H9 (cell line): ENCODE data around the gene NCOA1. TPM values are rescaled to one million over a fixed set of nuclear protein-coding genes. Genes with fewer than 3 reads are reported as not detected.
"Not testable (repeated sequence)": the region's sequence is repeated elsewhere in the genome, so short reads cannot be mapped to it uniquely, and the experiment has no call there.

Experiments used
- DNase-seq: peaks from one replicate; pipeline ENCODE4 v3.0.0-alpha.2; 2017
- H2AFZ ChIP-seq: one replicate; pipeline ENCODE4 v1.6.1; 2013; ENCODE audit warnings: mild to moderate bottlenecking, low read length, control low read depth, moderate library complexity
- H2AK5ac ChIP-seq: 2 replicates; pipeline ENCODE4 v1.6.1; 2013; ENCODE audit warnings: low read length, control low read depth, mixed read lengths; ENCODE audit not compliant: insufficient read length
- H2BK120ac ChIP-seq: one replicate; pipeline ENCODE4 v1.6.1; 2013; ENCODE audit warnings: low read depth, mild to moderate bottlenecking, low read length, control low read depth, inconsistent platforms; ENCODE audit not compliant: poor library complexity, severe bottlenecking
- H2BK12ac ChIP-seq: 2 replicates; pipeline ENCODE4 v1.6.1; 2013; ENCODE audit warnings: low read length, control low read depth, mixed read lengths, low read depth; ENCODE audit not compliant: insufficient read length
- H2BK15ac ChIP-seq: 2 replicates; pipeline ENCODE4 v1.6.1; 2013; ENCODE audit warnings: low read depth, low read length, control low read depth
- H2BK20ac ChIP-seq: one replicate; pipeline ENCODE4 v1.6.1; 2013; ENCODE audit warnings: low read depth, mild to moderate bottlenecking, low read length, control low read depth, inconsistent platforms; ENCODE audit not compliant: poor library complexity, severe bottlenecking
- H2BK5ac ChIP-seq: 2 replicates; pipeline ENCODE4 v1.6.1; 2013; ENCODE audit warnings: low read length, control low read depth, mixed read lengths; ENCODE audit not compliant: insufficient read length
- H3K14ac ChIP-seq: 2 replicates; pipeline ENCODE4 v1.6.1; 2013; ENCODE audit warnings: low read length, control low read depth; ENCODE audit not compliant: insufficient read depth
- H3K18ac ChIP-seq: 2 replicates; pipeline ENCODE4 v1.6.1; 2013; ENCODE audit warnings: low read depth, mild to moderate bottlenecking, mixed read lengths, low read length, control low read depth; ENCODE audit not compliant: insufficient read length
- H3K23ac ChIP-seq: 2 replicates; pipeline ENCODE4 v1.6.1; 2013; ENCODE audit warnings: low read length, control low read depth, mixed read lengths, low read depth; ENCODE audit not compliant: insufficient read length
- H3K23me2 ChIP-seq: 2 replicates; pipeline ENCODE4 v1.6.1; 2013; ENCODE audit warnings: low read depth, mild to moderate bottlenecking, mixed read lengths, low read length, control low read depth; ENCODE audit not compliant: insufficient read length, poor library complexity, severe bottlenecking
- H3K27ac ChIP-seq: 2 replicates; pipeline ENCODE4 v1.5.1; 2013; ENCODE audit warnings: low read length, control low read depth, mixed read lengths, low read depth; ENCODE audit not compliant: insufficient read length
- H3K27me3 ChIP-seq: 2 replicates; pipeline ENCODE4 v1.6.1; 2013; ENCODE audit warnings: low read length, control low read depth, inconsistent platforms; ENCODE audit not compliant: insufficient read depth
- H3K4ac ChIP-seq: 2 replicates; pipeline ENCODE4 v1.6.1; 2013; ENCODE audit warnings: low read depth, mild to moderate bottlenecking, control low read depth, inconsistent platforms, low read length, moderate library complexity
- H3K4me1 ChIP-seq: 2 replicates; pipeline ENCODE4 v1.6.1; 2013; ENCODE audit warnings: low read length, control low read depth, inconsistent platforms; ENCODE audit not compliant: insufficient read depth
- H3K4me2 ChIP-seq: 2 replicates; pipeline ENCODE4 v1.6.1; 2013; ENCODE audit warnings: low read length, control low read depth, mixed read lengths; ENCODE audit not compliant: insufficient read length, insufficient read depth
- H3K56ac ChIP-seq: 2 replicates; pipeline ENCODE4 v1.6.1; 2013; ENCODE audit warnings: low read depth, mild to moderate bottlenecking, mixed read lengths, low read length, control low read depth; ENCODE audit not compliant: insufficient read length
- H3K79me1 ChIP-seq: 2 replicates; pipeline ENCODE4 v1.6.1; 2013; ENCODE audit warnings: low read depth, mild to moderate bottlenecking, moderate library complexity, low read length, control low read depth, inconsistent platforms; ENCODE audit not compliant: insufficient read depth, poor library complexity, severe bottlenecking
- H3K79me2 ChIP-seq: 2 replicates; pipeline ENCODE4 v1.6.1; 2013; ENCODE audit warnings: low read length, control low read depth, inconsistent platforms; ENCODE audit not compliant: insufficient read depth
- H3K9ac ChIP-seq: 2 replicates; pipeline ENCODE4 v1.6.1; 2013; ENCODE audit warnings: low read length, control low read depth, mixed read lengths; ENCODE audit not compliant: insufficient read length; ENCODE audit errors: extremely low read depth
- H3K9me3 ChIP-seq: one replicate; pipeline ENCODE4 v1.6.1; 2013; ENCODE audit warnings: low read depth, low read length, inconsistent platforms; ENCODE audit not compliant: control insufficient read depth
- H3T11ph ChIP-seq: one replicate; pipeline ENCODE4 v1.6.1; 2013; ENCODE audit warnings: mild to moderate bottlenecking, low read length, control low read depth, inconsistent platforms
- H4K20me1 ChIP-seq: one replicate; pipeline ENCODE4 v1.6.1; 2013; ENCODE audit not compliant: control insufficient read depth, insufficient read length, insufficient read depth
- H4K5ac ChIP-seq: 2 replicates; pipeline ENCODE4 v1.6.1; 2013; ENCODE audit warnings: low read depth, mild to moderate bottlenecking, mixed read lengths, low read length, control low read depth; ENCODE audit not compliant: insufficient read length
- H4K8ac ChIP-seq: replicated peaks from 2 replicates; pipeline ENCODE4 v1.6.1; 2013; ENCODE audit warnings: low read length, control low read depth, mixed read lengths, low read depth; ENCODE audit not compliant: insufficient read length
- H4K91ac ChIP-seq: 2 replicates; pipeline ENCODE4 v1.6.1; 2013; ENCODE audit warnings: low read depth, mild to moderate bottlenecking, moderate library complexity, mixed read lengths, low read length, control low read depth; ENCODE audit not compliant: insufficient read length
- H3K27ac Mint-ChIP-seq, 3 experiments: 2 replicates in 2 of 3; 3 replicates in 1 of 3; pipeline ENCODE4 v1.8.0; 2020 to 2021; ENCODE audit warnings: mixed read lengths in 3 of 3, mild to moderate bottlenecking in 1 of 3, moderate library complexity in 1 of 3
- H3K27me3 Mint-ChIP-seq: 2 replicates; pipeline ENCODE4 v1.8.0; 2021; ENCODE audit warnings: low read depth, mild to moderate bottlenecking, moderate library complexity, mixed read lengths
- H3K36me3 Mint-ChIP-seq, 3 experiments: 2 replicates in 2 of 3; 3 replicates in 1 of 3; pipeline ENCODE4 v1.8.0; 2020 to 2021; ENCODE audit warnings: low read depth in 3 of 3, mixed read lengths in 3 of 3; ENCODE audit not compliant: insufficient read depth in 1 of 3
- H3K4me1 Mint-ChIP-seq, 2 experiments: 2 replicates each; pipeline ENCODE4 v1.8.0; 2020; ENCODE audit warnings: mixed read lengths in 2 of 2
- H3K4me3 Mint-ChIP-seq, 2 experiments: 2 replicates in 1 of 2; 3 replicates in 1 of 2; pipeline ENCODE4 v1.8.0; 2020 to 2021; ENCODE audit warnings: mild to moderate bottlenecking in 2 of 2, mixed read lengths in 2 of 2, moderate library complexity in 1 of 2
- H3K9me3 Mint-ChIP-seq, 2 experiments: 2 replicates in 1 of 2; 3 replicates in 1 of 2; pipeline ENCODE4 v1.8.0; 2020; ENCODE audit warnings: mild to moderate bottlenecking in 2 of 2, mixed read lengths in 2 of 2, moderate library complexity in 1 of 2
- WGBS: extraction: QIAGEN DNeasy Blood & Tissue Kit; methylation state at CpG from one replicate; pipeline ENCODE4 v1.1.7; 2013; ENCODE audit warnings: missing lambda C conversion rate, low lambda C conversion rate, mixed read lengths; ENCODE audit not compliant: insufficient read length; ENCODE audit errors: extremely low coverage; 5-methylcytosine and 5-hydroxymethylcytosine counted together
- total RNA-seq: library from RNA; stranded (reverse); gene quantifications from 2 replicates; pipeline ENCODE4 v1.2.1, GENCODE V29; 2021

NCOA1 gene
- total RNA-seq, 1 experiment from 2014 or later, result 14.8 TPM

GRCh38 chr2:24532057-24532456 is 41.0 kb downstream of the NCOA1 start:
- not testable (repeated sequence) for DNase-seq, H3K4me1 Mint-ChIP-seq, H3K4me3 Mint-ChIP-seq, H2BK5ac ChIP-seq, H2BK120ac ChIP-seq, H3K18ac ChIP-seq, H3K56ac ChIP-seq, H4K5ac ChIP-seq, H3K9ac ChIP-seq, H3K79me1 ChIP-seq, H2BK12ac ChIP-seq, H3K14ac ChIP-seq, H3K9me3 ChIP-seq, H3K27ac Mint-ChIP-seq, H4K91ac ChIP-seq, H2AFZ ChIP-seq, H2AK5ac ChIP-seq, H3K27ac ChIP-seq, H3K79me2 ChIP-seq, H4K8ac ChIP-seq, H3T11ph ChIP-seq, H3K23me2 ChIP-seq, H3K4me2 ChIP-seq, H3K4ac ChIP-seq, H3K4me1 ChIP-seq, H3K23ac ChIP-seq, H3K27me3 Mint-ChIP-seq, H2BK20ac ChIP-seq, H2BK15ac ChIP-seq, H4K20me1 ChIP-seq, H3K27me3 ChIP-seq
- WGBS, result no CpG with 5 or more reads among the region's 1 CpG
- Mint-ChIP-seq H3K9me3 (peaks cover 26 to 30% of the 10 kb centered on the region in 2 experiments; a peak in 4 of 5 replicates), H3K36me3 (peaks cover 3 to 10% (median 8%) of the 10 kb centered on the region in 3 experiments; a peak in 6 of 7 replicates)

GRCh38 chr2:24533574-24533973 is 42.5 kb downstream of the NCOA1 start:
- H3K18ac ChIP-seq, H3K79me1 ChIP-seq, H2BK120ac ChIP-seq, H3K23ac ChIP-seq, H2AK5ac ChIP-seq, H3K23me2 ChIP-seq, H3K79me2 ChIP-seq, H3T11ph ChIP-seq, H4K5ac ChIP-seq, H3K56ac ChIP-seq, H4K91ac ChIP-seq, H3K4me2 ChIP-seq, H3K27me3 Mint-ChIP-seq, H3K4ac ChIP-seq, H3K27ac ChIP-seq, H2BK5ac ChIP-seq, H3K27me3 ChIP-seq, H2BK12ac ChIP-seq, H3K4me1 Mint-ChIP-seq, H2AFZ ChIP-seq, H2BK15ac ChIP-seq, H3K9ac ChIP-seq, DNase-seq, H2BK20ac ChIP-seq, H3K9me3 ChIP-seq, H3K4me1 ChIP-seq, H3K27ac Mint-ChIP-seq, H3K4me3 Mint-ChIP-seq, H3K14ac ChIP-seq, H4K20me1 ChIP-seq, H4K8ac ChIP-seq: not testable (repeated sequence)
- peaks cover 26 to 28% of the 10 kb centered on the region in 2 experiments; a peak in 4 of 5 replicates for H3K9me3 Mint-ChIP-seq
- no CpG with 5 or more reads among the region's 3 CpGs for WGBS
- H3K36me3 Mint-ChIP-seq, result peaks cover 3 to 10% (median 8%) of the 10 kb centered on the region in 3 experiments; a peak in 6 of 7 replicates
